Measurements from ENCODE around the gene DISC1.

- TF ChIP-seq ZFP3 (CRISPR knock-in tag; IDR thresholded peaks at IDR 0.05) (no peak), ZNF8 (CRISPR knock-in tag; IDR thresholded peaks at IDR 0.05) (no peak), PPARA (CRISPR knock-in tag; IDR thresholded peaks at IDR 0.05; ENCODE audit: borderline replicate concordance) (no peak), RARB (CRISPR knock-in tag; IDR thresholded peaks at IDR 0.05) (no peak), POU6F1 (CRISPR knock-in tag; IDR thresholded peaks at IDR 0.05; ENCODE audit: borderline replicate concordance, low read depth) (no peak), ISL1 (CRISPR knock-in tag; IDR thresholded peaks at IDR 0.05) (no peak), PATZ1 (CRISPR knock-in tag; IDR thresholded peaks at IDR 0.05; ENCODE audit: borderline replicate concordance) (no peak), ZC3H10 (CRISPR knock-in tag; IDR thresholded peaks at IDR 0.05) (no peak), TOX (CRISPR knock-in tag; IDR thresholded peaks at IDR 0.05; ENCODE audit: borderline replicate concordance) (no peak), TCF4 (CRISPR knock-in tag; IDR thresholded peaks at IDR 0.05; ENCODE audit: borderline replicate concordance) (no peak), ZFP30 (CRISPR knock-in tag; IDR thresholded peaks at IDR 0.05) (no peak)
Measured at GRCh38 chr1:231665101-231665500, 38.5 kb downstream of the DISC1 start.
